GM04504 (cell line): ENCODE measurements around the gene TSHR.
"Not testable (repeated sequence)": the region's sequence is repeated elsewhere in the genome, so short reads cannot be mapped to it uniquely, and the experiment has no call there.

ENCODE experiments used
- DNase-seq: peaks from one replicate; pipeline ENCODE4 v3.0.0-alpha.2; 2012; ENCODE audit warnings: low read depth

Gene TSHR

DNA sequence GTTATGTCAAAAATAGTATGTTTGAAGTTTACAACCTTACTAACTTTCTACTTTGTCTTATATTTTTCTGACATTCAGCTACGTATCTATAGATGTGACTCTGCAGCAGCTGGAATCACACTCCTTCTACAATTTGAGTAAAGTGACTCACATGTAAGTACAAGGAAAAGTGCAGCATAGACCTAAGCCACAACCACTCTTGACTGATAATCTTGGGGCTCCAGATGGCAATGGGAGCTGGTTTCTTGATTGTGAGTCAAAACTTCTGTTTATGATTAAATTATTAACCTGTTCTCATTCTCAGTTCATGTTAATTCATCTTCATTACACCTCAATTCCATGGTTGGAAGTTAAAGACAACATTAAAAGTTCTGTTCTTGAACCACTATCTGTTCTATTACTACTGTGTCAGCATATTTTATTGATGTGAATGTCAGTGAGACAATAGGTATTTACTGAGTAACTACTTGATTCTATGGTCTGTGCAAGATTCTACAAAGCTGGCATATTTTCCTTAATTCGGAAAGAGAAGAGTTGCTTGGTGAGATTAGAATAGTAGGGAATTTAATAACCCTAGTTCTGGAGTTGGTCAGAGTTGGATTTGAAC, 112.9 kb downstream of the TSHR start:
- DNase-seq, result no peak

GRCh38 chr14:81070511-81070910, 115.1 kb downstream of the TSHR start:
- no peak for DNase-seq

GRCh38 chr14:81085596-81085995, 130.2 kb downstream of the TSHR start:
- no peak for DNase-seq

GRCh38 chr14:81087230-81087629, 131.8 kb downstream of the TSHR start:
- no peak for DNase-seq

GRCh38 chr14:81091139-81091538, 135.7 kb downstream of the TSHR start:
- DNase-seq, result no peak

DNA sequence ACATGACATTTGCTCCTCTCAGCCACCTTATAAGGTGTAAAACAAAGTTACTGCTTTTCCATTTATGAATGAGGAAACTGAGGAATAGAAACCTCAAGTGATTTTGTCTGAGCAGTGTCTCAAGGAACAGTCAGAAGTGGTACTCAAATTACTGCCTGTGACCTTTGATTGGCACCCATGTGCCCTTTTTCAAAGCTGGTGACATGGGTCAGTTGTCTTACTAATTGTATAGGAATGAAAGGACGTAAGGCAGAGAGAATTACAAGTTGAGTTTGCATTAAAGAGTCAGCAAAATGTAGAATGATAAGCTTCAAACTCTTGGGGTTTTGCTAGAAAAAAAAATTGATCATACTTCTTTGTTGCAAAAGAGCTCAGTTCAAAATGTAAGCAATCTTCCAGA, 136.2 kb downstream of the TSHR start:
- DNase-seq, result no peak

DNA sequence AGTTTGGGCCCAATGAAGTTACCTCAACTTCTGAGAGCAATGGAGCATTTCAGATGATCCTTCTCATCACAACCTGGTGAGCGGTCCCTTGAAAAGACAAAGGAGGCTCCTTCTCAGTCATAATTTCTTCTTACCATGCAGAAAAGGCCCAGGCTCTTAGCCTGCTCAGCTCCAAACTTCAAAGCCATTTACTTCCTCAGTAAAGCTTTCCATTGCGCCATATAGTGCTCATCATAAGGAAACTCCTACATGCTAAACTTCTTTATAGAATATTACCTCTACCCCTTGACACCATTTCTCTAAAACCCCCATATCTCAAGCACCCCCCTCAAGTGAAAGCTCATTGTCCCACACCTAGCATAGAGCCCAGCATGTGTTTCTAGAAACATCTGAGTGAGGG, 138.2 kb downstream of the TSHR start:
- DNase-seq, result no peak

GRCh38 chr14:81095539-81095938, 140.1 kb downstream of the TSHR start:
- no peak for DNase-seq

- no peak for DNase-seq
Observed at GRCh38 chr14:81096656-81097055, 141.2 kb downstream of the TSHR start.

DNA sequence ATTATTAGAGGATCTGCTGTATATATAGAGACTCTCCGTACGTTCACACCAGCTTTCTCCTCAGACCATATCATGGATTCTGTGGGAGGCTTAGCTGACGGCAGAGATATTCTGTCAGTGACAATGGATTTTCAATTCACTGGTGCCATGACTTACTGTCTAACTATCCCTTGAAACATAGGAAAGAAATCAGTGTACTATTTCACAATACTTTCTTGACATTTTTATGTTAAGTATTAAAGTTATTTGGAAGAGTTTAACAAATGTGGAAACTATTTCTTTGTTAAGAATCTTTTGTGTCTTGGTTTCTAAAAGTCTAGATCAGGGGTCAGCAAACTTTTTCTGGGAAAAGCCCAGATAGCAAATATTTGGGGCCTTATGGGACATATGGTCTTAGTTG, 146.8 kb downstream of the TSHR start:
- DNase-seq, result no peak

DNA sequence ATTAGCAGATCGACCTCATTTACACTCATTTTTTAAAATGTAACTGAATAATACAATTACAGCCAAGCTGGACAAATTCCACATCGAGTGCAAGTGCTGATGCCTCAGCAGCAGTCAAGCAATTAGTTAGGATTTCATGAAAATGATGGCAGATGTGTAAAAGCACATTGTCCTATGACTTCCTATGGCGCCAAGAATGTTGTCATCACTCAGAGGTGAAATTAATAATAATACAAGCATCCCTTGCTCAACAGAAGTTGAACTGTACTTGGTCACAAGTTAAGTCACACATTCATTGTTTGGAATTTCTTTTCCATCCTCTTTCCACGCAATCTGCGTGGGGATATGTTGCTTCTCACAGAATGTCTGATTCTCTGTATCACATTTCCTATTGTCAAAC, 148.0 kb downstream of the TSHR start:
- DNase-seq, result no peak

GRCh38 chr14:81105378-81105777, 150.0 kb downstream of the TSHR start:
- DNase-seq, result no peak

DNA sequence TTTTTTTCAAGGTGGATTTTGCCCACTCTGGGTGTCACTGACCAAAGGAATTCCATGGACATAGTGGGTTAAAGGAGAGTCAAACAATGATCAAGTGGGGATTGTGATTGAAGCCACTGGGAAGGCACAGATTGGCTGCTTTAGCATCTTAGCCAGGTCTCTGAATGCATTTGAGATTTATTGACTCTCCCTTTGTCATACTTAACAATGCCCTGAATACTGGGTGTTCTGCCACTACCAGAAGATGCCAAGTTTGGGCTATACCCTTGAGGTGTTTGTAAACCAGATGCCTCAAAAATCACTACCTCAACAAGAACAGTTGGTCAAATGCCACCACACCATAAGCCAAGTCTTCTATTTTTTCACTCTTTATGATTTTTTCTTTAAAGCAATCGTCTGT, 150.5 kb downstream of the TSHR start:
- DNase-seq, result no peak

DNA sequence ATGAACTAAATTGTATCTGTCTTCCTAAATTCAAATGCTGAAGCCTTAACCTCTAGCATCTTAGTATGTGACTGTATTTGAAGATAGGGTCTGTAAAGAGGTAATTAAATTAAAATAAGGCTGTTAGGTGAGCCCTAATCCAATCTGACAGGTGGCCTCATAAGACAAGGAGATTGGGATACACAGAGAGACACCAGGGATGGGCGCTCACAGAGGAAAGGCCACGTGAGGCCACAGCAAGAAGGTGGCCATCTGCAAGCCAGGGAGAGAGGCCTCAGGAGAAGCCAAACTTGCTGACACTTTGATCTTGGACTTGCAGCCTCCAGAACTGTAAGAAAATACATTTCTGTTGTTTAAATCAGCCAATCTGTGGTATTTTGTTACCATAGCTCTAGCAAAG, 154.8 kb downstream of the TSHR start:
- no peak for DNase-seq

DNA sequence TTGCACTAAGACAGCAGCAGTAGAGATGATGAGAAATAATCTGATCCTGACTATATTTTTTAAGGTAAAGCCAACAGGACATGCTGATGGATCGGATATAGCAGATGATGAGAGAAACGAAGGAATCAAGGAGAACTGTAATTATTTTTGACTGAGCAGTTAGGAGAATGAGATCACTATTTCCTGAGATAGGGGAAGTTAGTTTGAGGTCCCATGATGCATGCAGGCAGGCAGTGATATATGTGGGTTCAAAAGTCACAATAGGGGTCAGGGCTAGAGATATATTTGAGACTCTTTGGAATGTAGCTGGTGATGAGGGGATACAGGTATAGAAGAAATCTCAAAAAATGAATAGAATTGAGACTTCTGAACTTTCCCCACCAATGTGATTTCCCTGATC, 157.8 kb downstream of the TSHR start:
- DNase-seq, result no peak

- DNase-seq, result not testable (repeated sequence)
Observed at GRCh38 chr14:81113945-81114820, 158.8 kb downstream of the TSHR start.

DNA sequence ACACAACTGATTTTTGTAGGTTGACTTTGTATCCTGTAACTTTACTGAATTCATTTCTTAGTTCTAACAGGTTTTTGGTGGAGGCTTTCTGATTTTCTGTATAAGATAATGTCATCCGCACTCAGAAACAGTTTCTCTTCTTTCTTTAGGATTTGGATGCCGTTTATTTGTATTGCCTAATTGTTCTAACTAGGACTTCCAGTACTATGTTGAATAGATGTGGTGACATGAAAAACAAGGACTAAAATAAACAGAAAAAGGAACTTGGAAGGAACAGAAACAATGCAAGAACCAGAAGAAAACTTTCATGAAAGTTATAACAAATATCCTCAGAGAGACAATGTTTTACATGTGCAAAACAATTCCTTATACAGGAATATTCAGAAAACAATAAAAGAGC, 165.1 kb downstream of the TSHR start:
- no peak for DNase-seq

DNA sequence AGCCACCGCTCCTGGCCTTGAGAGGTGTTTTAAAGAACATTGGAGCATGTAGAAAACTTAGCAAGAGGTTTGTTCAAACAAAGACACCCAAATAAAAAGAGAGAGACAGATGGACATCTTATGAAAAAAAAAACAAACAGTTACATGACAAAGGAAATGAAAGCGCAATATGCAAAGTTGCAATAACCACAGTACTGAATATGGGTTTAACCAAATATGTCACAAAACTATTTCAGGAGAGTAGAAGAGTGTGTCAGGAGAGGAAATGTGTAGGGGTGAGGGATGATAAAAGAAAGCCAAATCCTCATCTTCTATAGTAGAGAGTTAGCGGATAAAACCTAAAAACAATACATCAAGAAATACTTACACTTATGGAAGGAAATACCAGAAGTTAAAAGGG, 166.9 kb downstream of the TSHR start:
- DNase-seq, result no peak

- no peak for DNase-seq
Observed at GRCh38 chr14:81123811-81124210, 168.4 kb downstream of the TSHR start.

- DNase-seq, result no peak
Observed at GRCh38 chr14:81125536-81125935, 170.1 kb downstream of the TSHR start.

- DNase-seq, result no peak
Observed at GRCh38 chr14:81127785-81128184, 172.4 kb downstream of the TSHR start.

DNA sequence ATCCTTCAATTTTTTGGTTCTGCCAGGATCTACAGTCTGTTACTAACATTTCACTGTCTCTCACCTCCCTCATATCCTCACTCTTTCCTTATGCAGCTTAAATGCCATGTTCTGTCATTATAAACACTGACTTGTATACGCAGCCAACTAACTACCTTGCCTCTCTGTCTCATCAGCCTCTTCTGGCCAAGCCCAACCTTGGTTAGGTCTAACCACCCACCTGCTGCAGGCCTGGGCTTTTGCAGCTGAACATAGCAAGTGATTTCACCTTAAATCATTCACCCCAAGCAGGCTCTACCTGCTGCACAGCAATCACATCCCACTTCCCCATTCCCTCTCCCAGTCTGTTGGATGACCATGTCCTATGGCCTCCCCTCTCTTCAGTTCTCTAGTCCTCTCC, 173.8 kb downstream of the TSHR start:
- DNase-seq, result no peak

DNA sequence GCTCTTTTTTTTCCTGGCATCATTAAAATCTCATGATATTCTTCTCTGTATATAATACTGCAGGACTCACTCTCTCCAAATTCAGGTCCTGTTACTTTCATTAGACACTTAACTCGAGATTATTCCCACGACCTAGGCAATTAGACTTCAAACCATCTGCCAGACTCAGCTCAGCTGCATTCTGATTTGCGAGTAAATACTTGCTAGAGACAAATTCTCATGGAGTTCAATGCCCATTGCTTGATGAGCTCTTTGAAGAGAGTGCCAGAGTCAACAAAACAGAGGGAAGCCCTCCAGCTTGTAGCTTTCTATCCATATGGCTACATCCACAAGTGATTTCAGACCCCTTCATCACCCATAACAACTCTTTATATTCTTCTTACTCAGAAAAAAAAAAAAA, 177.0 kb downstream of the TSHR start:
- DNase-seq, result no peak

DNA sequence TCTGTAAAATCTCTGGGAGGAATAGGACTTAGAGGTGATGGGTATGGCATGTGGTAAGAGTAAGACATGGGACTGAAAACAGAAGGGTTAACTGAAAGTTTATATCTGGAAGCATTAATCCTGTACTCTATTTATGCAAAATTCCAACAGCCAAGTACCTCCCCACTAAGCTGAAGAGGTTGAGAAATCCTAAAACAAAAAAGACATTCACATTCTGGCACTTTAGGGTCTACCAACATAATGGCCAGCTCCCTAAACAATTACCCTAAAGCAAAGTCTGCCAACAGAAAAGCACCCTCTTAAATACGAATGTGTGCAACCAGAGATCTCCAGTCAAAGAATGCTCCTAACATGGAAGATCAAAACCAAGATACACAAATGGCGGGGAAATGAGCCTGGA, 178.0 kb downstream of the TSHR start:
- no peak for DNase-seq
